GM19043 (cell line): Measurements from ENCODE around the gene TMEM176B.

Source experiments
- ATAC-seq: cut with Tn5 transposase; IDR thresholded peaks from one replicate; pipeline ENCODE4 v1.9.1; 2021; ENCODE audit warnings: low read depth; ENCODE audit not compliant: unreplicated experiment

TMEM176B gene

DNA sequence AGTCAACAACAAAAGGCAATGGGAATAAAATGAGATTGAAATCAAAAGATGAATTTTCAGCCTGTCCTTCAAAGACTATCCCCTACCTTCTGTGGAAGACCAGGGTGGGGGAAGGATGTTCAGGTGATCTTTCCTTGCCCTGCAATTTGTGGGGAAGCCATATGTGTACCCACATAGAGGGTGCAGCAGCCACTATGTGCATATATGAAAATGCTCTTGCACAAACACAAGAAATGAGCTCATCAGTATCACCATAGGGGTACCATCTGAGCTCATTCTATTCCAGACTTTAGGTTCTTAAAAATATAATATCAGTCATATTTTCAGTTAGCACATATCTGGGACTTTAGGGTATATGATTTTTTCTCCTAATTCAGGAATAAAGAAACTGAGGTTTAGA lies 45.2 kb downstream of the TMEM176B start:
- ATAC-seq, result no peak

DNA sequence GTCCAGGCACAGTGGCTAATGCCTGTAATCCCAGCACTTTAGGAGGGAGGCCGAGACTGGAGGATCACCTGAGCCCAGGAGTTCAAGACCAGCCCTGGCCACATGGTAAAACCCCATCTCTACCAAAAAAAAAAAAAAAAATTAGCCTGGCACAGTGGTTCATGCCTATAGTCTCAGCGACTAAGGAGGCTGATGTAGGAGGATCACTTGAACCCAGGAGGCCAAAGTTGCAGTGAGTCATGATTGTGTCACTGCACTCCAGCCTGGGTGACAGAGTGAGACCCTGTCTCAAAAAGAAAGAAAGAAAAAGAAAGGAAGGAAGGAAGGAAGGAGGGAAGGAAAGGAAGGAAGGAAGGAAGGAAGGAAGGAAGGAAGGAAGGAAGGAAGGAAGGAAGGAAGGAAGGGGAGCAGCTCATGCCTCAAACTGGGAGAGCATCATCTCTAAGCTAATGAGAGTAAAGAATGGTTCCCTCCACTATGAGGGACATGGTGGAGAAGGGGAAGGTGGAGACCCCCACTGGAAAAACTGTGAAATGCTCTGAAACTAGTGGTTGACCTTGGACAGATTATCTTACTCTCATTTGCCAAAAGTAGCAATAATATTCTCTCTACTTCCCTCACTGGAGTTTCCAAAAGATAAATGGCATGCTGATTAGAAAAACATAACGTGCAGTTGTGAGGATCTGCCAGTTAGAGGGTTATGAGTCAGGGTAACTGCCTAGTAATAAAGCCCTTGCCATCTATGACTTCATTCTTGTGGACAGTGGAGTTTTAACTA lies 46.1 kb downstream of the TMEM176B start:
- no peak for ATAC-seq

DNA sequence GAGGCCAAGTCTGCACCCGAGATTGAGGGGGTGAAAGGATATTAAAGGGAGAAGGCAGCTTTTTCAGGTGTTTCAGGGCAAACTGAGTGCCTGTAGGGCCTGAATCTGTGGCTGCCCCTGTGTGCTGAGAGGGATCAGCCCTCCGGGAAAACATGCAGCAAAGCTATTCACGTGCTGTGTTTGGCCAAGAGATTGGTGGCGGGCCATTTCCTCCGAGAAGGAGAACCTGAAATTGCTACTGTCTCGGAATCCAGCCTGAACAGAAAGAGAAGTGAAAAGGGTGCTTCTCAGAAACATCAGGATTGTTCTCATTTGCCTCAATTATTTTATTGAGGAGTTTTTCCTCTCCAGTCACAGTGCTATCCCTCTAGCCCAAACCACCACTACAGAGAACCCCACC lies 46.9 kb downstream of the TMEM176B start:
- ATAC-seq, result no peak

DNA sequence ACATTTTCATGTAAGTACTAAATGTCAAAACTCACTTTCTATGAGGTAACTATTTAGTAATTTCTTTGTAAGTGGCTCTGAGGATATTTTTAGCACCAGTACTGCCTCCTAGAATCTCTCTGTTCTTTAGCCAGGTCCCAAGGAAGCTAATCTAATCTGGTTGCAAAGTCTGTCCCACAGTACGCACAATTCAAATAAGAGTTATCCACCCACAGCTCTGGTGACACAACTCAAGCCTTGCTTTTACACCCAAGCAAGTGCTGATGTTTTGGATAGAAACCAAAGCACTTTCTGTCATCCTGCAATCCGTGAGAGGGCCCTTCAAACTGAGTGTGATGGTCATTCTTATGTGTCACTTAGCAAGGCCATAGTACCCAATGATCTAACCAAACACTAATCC lies 48.5 kb downstream of the TMEM176B start:
- ATAC-seq, result no peak

DNA sequence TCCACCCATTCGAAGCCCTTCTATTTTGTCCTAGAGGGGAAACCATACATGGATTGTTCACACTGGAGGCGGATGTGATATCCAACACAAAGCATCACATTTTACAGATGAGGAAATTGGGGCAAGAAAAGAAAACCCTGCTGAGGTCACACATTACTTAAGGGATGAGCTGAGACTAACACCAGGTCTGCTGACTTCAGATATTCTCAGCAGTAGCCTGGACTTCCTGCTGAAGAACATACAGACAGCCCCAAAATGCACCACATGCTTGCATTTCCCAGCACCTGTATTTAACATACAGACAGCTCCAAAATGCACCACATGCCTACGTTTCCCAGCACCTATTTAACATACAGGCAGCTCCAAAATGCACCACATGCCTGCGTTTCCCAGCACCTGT lies 51.8 kb downstream of the TMEM176B start:
- no peak for ATAC-seq

DNA sequence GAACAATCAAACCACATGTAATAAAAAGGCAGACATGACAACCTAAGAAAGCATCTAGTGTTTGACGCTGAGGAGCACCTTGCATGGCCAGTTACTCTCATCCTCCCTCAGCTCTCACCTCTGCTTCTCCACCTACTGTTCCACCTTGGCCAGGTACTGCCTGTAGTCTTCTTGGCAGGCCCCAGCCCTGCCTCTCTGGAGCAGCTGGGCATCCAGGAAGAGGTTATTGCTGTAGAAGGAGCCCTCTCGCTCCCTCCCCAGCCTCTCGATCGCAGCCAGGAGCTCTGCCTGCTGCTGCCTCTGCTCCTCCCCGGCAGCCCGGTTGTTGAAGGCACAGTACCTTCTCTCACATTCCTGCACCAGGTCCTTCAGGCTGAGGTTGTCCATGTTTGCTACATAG lies 53.2 kb downstream of the TMEM176B start:
- ATAC-seq, result no peak

DNA sequence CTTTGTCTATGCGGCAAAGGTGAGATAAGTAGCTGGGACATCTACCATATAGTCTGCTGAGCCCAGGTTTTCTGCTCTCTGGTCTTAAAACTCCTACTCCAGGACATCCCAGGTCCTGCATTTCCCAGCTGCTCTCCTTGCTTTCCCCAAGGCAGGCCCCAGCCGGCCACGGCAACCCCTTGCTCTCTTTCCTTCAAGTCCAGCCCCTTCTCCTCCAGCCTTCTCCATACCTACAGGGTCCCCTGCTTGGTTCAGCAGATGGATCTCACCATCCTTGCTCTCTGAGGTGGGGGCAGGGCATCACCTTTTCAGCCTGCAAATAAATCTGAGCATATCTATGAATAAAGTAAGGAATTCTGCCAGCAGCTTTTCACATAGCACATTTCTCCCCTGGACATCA lies 54.3 kb downstream of the TMEM176B start:
- no peak for ATAC-seq

DNA sequence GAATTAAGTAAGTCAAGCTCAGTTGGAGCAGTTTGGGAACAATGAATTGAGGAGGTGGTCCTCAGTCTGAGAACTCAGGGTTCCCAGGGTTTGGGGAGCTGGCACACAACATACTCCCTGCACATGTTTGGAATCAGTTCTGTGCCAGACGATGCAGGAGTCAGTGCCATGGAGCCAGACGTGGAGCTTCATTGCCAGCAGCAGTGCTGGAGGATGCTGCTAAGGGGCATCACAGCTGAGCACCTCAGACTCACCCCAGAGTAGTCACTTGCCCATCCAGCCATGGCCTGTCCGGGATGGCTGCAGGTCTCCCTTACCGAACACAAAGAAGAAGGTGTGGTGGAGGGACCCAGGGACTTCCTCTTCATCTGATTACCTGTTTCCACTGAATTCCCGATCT lies 55.1 kb downstream of the TMEM176B start:
- ATAC-seq, result no peak

DNA sequence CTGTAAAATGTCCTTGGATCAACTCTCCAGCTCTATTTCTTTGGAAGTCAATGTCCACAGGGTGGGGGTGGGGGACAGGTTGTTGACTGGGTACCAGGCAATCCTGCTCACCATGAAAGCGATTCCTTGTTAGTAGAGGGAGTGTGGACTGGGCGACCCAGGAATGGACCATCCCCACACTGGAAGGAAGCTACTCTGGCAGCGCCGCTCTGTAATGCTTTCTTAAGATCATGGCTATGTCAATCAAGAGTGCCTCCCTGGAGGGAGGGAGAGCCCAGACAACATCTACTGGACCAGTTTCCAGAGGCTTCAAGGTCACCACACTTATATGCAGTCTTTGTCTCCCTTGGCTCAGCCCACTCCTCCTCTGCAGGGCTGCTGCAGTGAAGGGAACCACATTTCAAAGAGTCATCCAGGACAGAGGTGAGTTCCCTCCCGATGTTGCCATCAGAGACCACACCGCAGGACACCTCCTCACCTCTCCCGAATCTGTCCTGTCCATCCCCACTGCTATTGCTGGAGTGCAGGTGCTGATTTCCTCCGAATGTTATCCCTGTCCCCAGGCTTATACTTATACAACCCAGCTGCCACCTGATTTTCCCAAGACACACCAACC lies 56.0 kb downstream of the TMEM176B start:
- ATAC-seq, result no peak

DNA sequence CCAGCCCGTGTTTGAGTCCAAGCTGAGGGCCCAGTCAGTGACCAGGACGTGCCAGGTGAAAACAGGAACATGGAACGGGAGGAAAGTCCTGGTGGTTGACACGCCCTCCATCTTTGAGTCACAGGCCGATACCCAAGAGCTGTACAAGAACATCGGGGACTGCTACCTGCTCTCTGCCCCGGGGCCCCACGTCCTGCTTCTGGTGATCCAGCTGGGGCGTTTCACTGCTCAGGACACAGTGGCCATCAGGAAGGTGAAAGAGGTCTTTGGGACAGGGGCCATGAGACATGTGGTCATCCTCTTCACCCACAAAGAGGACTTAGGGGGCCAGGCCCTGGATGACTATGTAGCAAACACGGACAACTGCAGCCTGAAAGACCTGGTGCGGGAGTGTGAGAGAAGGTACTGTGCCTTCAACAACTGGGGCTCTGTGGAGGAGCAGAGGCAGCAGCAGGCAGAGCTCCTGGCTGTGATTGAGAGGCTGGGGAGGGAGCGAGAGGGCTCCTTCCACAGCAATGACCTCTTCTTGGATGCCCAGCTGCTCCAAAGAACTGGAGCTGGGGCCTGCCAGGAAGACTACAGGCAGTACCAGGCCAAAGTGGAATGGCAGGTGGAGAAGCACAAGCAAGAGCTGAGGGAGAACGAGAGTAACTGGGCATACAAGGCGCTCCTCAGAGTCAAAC lies 57.7 kb downstream of the TMEM176B start:
- ATAC-seq, result no peak
